NCI-H2171 (cell line): ENCODE measurements around the gene MAMDC2.

ENCODE experiments used
- DNase-seq: peaks from one replicate; lab custom pipeline; 2025; lab: John Stamatoyannopoulos, UW

MAMDC2 gene

DNA sequence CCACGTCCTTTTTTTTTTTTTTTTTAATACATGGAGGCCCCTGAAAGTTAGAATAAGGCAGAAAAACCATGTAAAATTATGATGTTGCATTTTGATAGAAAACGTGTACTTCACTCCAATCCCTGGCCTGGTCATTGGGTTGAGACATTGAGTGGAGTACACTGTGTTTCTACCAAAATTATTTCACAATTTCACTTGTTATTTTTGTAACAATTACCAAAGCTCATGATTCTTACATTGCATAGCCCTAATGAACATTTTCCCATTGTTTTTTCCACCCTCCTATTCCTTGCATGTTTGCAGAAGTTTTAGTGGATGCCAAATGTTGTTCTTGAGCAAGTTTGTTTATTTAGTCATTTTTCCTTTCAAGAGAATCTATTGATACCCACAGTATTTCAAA is 21.9 kb downstream of the MAMDC2 start:
- DNase-seq: no peak

DNA sequence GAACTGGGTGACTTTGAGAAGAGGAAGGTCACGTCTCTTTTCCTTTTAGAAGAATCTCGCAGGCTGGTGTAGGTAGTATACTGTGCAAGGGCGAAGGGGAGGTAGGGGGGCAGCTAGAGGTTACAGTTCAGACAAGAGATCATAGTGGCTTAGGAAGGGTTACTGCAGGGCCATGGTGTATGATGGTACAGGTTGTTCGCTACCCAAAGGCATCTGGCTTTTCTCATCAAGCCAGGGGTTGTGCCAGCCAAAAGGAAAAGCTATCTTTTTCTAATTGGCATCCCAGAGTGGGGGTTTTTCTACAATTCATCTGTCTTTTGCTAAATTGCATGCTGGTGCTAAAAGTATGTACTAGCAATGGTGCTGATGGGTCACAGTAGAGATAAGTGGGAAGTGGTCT is 22.8 kb downstream of the MAMDC2 start:
- DNase-seq: no peak

DNA sequence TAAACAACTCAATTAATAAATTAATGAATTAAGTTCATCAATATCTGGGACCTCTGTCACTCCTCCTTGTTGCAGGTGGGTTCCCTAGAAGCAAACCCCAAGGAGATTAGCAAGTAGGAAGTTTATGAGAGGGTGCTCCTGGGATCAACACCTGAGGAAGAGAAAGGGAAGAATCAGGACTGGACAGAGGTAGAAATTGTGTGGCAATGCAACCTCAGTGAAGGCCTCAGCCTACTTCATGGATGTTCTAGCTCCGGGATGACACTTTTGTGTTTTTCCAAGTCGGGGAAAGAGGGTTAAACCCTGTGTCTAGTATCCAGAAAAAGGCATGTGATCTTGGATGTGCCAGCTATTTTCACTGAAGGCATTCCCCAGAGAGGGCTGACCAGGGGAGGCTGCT is 23.2 kb downstream of the MAMDC2 start:
- no peak for DNase-seq

DNA sequence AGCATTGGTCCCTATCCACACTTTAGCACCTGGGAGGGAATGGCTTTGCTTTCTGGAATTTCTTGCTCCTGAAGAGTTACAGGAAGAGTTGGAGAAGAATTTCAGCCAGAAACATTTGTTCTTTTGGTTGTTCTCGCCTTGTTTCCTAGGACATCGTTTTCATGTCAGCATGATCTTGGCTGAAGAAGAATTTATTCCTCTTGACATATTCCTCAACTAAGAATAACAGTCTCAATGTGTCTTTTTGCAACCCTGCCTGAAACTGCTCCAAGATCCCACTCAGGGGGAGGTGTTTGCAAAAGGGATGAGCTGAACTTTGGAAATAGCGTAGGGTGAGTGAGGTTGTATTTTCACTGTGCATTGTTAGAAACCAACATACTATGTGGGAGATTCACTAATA is 26.1 kb downstream of the MAMDC2 start:
- no peak for DNase-seq

DNA sequence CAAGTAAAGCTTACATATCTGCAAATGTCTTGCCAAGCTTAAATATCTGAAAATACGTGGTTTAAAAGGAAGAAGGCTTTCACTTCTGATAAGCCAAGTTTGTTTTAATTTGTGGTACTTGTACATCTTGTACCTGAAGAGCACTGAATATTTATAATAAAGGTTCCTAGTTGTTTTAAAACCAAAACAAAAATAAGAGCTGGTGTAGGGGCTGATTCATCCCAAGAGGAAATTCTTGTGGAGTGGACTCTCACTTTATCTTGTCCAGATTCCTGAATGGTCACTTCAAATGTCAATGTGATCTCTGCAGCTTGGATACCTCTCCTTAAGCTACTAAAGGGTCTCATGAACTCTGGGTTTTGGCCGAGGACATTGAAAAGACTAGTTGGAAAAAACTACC is 29.5 kb downstream of the MAMDC2 start:
- DNase-seq: no peak

DNA sequence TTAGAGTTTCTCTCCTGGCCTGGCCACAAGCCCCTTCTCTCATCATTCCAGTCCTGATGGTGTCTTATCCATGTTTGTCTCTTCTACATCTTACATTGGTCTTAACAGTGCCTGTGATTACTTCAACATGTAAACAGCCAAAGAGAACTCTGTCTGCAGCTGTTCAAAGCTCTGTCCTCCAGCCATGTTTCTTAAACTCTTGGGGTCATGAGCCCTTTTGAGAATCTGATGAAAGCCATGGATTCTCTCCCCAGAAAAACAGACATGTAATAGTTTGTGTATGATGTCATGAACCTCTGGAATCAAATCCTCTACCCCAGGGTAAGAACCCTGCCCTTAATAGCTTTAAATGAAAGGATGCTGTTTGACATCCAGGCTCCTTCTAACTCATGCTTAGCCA is 30.1 kb downstream of the MAMDC2 start:
- no peak for DNase-seq

DNA sequence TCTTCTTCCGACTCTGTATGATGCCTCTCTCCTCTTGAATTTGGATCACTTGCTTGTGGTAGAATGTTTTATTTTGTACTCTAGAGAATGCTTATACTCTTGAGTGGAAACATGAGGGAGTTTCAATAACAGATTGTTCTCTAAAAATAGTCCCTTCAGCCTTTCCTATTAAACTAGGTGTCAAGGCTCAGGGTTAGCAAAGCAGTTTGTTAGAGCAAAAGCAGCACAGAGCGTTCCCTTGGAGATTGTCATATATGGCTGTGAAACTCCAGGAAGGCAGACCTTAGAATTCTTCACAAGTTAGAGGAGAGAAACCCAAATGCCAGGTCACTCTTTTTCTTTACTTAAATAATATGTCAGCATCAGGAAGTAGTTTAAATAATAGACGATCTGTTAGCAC is 33.0 kb downstream of the MAMDC2 start:
- DNase-seq: no peak

DNA sequence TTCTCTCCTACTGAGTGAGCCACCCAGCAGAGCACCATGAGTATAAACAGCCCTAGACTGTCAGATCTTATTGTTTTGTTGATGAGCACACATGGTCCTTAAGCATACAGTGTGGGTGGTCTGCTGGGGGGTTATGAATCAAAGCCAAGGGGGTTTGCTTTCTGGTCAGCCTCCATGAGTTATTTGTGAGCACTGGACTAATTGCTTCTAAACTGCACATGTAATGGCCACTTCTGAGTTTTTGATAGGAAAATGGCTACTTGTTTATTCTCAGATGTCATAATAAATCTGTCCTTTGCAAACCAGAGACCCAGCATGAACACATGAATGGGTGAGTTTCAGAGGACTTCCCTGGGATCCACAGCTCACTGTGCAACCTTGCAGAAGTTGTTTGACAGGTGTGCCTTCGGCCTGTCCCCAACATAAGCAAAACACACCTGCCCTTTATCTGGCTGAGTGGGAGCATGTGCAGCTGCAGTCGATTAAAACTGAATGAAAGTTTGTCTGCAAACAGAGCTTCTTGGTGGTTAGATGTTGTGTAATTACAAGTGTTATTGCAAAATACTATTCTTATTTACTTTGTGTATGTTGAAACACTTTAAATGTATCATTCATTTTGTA is 35.9 kb downstream of the MAMDC2 start:
- no peak for DNase-seq

DNA sequence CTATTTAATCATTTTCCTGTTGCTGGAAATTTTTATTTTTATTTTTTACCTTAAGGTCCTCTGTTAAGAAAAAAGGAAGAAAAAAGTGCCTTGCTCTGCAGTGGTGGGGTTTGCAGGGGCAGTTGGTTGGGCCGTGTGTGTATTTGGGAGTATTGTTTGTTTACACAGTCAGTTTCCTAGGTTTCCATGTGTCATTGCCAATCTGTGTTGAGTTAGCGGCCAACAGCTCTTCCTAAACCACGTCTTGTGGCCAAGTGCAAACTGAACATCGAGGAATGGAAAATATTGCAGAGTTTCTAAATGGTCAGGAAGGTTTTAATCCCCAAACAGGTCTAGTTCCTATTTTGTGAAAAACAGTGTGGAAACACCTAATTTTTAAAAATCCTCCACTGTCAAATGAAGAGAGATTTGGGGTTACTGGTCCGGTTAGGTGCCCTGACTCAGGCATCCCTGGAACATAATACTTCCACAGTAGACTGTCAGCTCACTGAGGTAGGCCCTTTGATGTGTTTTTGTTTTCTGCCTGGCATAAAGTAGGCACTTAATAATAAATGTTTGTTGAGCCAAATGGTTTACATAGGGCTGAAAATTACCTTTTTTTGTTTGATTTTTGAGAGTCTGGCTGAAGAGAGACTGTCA is 37.0 kb downstream of the MAMDC2 start:
- no peak for DNase-seq

DNA sequence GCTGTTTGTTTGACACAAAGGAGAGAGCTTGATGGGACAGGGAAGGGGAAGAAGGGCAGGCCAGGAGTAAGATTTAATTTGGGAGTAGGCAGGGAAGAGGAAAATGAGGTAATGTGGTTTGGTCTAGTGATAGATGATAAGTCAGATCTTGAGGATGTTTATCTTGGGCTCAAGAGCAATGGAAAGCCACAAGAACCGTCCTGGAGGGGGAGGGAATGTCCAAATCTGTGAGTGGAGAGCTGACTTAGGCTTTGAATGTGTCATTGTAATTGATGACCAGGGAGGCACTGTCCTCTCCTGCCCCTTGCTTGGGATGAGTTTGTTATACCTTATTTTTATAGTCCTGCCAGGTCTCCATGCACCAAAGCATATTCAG is 37.5 kb downstream of the MAMDC2 start:
- no peak for DNase-seq

DNA sequence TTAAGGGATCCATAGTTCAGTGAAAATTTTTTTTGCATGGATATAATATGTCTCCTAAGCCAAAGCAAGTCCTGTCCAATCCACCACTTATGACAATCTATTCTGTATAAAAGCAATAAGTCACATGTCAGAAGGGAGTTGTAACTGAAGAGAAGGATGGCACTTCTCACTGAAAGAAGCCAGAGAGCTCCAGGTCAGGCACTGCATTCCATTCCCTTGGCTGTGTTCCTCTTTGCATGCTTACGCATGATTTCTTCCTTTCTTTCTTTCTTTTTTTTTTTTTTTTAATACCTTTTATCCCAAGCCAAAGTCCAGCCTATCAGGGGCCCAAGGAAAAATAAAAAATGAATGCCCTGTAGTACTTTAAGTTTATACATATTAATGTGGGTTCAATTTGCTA is 39.8 kb downstream of the MAMDC2 start:
- DNase-seq: no peak

DNA sequence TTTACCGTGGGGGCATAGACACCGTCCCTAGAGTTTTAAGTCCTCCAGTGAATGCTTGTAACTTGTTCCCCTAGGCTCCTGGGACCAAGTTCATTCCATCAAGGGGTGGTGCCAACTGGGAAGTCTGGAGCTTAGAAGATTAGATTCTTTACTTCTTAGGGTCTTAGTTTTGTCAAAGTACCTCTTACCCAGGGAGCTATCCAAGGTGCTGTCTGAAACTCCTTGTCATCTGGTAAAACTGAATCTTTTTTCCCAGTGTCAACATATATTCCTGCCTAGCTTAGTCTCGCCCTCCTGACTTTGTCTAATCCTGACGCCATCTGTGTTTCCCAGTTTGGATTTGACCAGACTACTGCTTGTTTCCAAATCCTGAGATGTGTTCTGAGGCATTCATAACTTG is 41.6 kb downstream of the MAMDC2 start:
- DNase-seq: no peak

DNA sequence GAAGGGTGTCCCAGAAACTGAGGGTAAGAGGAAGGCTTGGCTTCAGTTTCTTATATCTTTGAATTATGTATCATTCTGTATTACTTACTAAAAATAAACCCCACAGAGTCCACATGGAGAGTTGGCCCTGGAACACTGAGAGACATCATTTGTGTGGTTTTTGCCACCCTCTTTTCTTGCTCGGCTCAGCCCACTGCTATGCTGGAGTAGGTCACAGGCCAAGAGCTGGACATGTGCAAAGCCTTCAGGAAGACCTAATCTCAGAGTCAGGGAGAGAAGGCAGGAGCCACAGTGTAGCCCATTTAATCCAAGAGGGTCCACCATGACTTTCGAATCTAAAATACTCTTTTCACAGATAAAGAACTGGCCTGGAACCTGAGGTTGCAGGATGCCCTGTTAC is 47.5 kb downstream of the MAMDC2 start:
- no peak for DNase-seq

DNA sequence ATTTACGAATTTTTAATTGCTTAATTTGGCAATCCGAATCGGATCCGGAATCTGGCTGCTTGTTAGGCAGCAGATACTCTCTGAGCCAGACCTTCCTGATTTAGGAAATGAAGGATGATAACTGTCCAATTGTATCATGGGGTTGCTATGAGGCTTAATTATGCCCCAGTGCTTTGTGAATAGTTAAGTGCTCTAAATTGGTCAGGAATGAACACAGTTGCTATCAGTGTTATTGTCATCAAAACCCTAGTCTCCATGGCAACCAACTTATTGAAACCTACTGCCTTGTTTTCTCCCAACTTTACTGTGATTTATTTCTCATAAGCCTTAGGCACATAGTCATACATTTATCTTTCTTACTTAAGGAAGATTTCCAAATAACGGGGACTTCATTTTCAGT is 47.9 kb downstream of the MAMDC2 start:
- DNase-seq: no peak

DNA sequence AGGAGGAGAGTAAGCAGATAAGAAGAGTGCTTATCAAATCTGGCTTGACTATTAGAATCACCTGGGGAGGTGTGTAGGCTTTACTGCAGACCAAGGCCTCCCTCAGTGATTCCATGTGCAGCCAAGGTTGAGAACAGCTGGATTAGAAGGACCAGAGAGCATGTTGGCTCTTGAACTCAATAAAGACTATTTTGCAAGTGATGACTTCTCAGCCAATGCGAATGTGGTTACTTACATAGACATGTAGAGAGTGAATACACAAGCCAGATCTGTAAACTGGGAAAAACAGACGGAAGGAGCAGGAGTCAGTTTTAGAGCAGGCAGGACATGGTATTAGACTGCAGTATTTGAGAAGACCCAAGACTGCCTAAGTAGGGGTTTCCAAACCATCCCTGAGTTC is 48.5 kb downstream of the MAMDC2 start:
- DNase-seq: no peak

DNA sequence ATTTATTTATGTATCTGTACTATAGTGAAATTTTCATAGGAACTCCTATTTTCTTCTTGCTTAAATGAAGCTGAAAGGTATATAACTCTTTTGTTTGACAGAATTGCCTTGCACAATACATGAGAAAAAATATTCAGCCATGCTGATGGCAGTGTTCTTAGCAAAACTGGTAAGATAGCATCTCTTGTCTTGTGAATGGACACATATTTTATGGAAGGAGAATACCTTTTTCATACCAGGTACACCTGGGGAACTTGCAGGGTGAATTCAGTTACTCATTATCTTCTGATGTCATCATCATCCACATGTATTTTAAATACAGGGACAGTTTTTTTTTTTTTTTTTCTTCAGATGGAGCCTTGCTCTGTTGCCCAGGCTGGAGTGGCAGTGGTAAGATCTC is 49.4 kb downstream of the MAMDC2 start:
- no peak for DNase-seq

DNA sequence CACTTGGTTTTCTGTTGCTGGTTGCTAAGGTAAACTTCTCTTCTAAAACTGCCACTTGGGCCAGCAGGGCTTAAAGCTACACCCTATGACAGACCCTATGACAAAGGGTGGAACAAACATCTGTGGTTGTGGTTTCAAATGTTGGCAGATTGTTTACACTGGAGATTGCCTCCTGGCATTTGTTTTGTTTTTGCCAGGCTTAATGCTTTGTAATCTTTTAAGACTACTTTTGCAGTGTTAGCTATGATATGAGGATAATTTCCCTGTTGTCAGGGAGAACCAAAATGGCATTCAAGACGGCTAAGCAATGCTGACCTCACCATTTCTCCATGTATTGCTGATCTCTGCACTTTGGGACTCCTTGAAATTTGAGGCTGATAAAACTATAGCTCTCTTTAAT is 50.3 kb downstream of the MAMDC2 start:
- DNase-seq: no peak

DNA sequence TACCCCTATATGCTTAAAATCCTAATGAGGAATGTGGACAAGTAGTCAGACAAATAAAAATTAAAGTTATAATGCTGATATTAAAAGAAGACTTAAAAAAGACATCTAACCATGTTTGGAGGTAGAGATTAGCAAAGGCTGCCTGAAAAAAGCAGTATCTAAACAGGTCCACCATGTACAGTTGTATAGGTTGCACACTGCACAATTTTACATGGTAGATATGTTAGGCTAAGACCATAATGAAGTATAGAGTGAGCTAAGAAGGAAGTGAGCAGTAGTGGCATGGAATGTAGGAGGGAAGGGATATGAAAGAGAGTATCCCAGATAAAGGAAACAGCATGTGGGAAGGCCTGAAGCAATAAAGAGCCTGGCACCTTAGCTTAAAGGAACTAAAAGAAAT is 51.1 kb downstream of the MAMDC2 start:
- no peak for DNase-seq

DNA sequence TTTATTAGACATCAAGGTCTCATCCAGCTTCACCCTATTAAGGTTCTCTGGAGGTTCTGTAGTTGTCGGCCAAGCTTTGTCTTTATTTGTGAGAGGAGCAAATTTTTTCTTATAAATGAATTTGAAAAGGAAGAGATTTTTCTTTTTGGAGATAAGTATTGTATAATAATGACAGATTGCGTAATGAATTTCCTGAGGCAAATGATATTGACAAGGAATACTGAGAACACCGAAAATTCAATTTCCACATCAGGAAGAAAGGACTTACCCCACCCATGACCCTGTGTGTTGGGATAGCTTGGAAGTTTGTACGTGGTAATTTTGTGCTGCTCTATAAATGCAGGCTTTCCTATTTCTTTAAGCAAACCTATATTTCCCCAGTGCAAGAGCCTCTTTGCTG is 53.5 kb downstream of the MAMDC2 start:
- DNase-seq: no peak

DNA sequence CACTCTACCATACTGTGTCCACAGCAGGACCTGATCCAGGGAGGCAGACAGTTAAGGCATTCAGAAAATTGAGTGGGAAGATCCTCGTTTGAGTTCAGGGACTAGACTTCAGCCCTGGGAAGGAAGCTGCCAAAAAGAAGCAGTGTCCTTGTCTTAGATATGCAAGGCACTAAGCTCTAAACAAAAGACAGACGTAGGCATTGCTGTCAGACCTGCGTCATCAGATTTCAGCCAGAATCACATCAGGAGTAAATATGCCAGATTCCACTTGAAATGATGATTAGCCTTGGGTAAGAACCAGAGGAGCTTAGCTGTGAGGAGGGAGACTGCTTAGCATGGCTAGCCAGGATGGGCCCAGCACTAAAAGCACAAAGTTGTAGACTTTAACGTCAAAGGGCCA is 56.7 kb downstream of the MAMDC2 start:
- no peak for DNase-seq

DNA sequence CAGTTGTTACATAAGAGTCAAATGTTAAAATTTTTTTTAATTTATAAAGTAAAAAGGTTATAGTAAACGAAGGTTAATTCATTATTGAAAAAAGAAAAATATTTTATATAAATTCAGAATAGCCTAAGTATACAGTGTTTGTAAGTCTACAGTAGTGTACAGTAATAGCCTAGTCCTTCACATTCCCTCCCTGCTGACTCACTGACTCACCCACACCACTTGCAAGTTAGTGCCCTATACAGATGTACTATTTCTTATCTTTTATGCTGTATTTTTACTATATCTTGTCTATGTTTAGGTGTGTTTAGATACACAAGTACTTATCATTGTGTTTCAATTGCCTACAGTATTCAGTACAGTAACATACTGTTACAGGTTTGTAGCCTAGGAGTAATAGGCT is 57.6 kb downstream of the MAMDC2 start:
- DNase-seq: no peak

DNA sequence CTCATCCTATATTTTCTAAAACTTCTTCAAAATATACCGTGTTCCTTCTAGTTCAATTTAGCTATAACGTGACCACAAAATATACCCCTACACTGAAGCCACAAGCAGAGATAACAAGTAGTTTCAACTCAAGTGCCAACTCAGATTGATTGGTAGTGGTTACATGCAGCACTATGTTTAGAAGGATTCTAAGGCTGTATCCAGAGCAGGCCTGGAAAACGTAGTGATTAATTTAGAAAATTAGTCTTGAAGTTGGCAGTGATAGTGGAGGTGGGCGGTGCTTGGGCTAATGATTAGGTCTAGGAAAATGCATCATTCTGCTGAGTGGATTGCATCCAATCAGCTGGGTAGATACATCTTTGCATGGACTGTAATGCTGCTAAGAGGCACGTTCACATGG is 61.5 kb downstream of the MAMDC2 start:
- no peak for DNase-seq

DNA sequence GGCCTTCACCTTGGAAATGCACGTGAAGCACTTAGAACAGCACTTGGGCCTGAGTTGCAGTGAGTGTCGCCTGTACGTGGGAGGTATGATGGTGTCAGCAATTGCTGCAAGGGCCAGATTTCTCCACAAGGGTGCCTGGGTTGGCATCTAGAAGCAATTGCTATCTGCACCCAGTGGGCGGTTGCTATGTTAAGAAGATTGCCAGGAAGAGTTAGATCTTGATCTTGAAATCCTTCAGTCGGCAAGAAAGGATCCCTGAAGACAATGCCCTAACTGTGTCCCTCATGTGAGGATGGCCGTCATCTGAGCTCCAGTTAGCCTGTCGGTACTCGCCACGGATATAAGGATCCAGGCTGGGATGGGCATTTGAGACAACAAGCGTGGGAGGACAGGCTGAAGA is 62.9 kb downstream of the MAMDC2 start:
- DNase-seq: no peak

DNA sequence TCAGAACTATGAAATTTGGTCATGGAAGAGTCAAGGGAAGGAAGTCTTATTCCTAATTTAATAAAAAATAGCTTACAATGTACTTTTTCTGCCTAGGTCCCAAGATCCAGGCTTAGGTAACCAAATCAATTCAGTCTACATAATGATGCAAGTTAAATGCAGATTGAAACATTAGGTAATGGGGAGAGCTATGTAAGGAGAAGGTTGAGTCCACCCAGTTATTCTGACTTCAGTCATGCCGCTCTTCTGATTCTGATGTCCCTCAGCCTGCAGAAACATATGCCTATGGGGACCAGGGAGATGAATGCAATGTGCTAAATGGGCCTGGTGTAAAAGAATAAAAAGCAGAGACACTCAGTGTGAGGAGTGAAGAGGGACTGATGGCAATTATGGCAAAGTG is 63.9 kb downstream of the MAMDC2 start:
- no peak for DNase-seq

DNA sequence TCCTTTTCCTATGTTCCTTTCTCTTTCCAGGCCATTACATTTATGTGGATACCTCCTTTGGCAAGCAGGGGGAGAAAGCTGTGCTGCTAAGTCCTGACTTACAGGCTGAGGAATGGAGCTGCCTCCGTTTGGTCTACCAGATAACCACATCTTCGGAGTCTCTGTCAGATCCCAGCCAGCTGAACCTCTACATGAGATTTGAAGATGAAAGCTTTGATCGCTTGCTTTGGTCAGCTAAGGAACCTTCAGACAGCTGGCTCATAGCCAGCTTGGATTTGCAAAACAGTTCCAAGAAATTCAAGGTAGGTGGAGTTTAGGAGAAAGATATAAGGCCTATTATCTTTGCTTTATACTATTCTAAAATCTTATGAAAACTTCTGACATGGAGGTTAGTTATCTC is 64.5 kb downstream of the MAMDC2 start:
- DNase-seq: no peak
